Ascending aorta (tissue), 2 donors: Measurements from ENCODE around the gene ZNF383. TPM values are rescaled to one million over a fixed set of nuclear protein-coding genes. Genes with fewer than 3 reads are reported as not detected.

ENCODE experiments used
- DNase-seq, 2 donors: peaks; one replicate each; pipeline ENCODE4 v3.0.0-alpha.2; 2019; ENCODE audit warnings: low spot score in 2 of 2
- H3K27ac ChIP-seq, 2 donors: fragments of 200-600 bp; sonication (generic); one replicate each; pipeline ENCODE4 v1.5.1; 2016 to 2017; ENCODE audit warnings: mild to moderate bottlenecking in 1 of 2
- H3K27me3 ChIP-seq: fragments of 200-600 bp; sonication (generic); one replicate; pipeline ENCODE4 v1.5.1; 2017
- H3K36me3 ChIP-seq, 2 donors: fragments of 200-600 bp; sonication (generic); one replicate each; pipeline ENCODE4 v1.5.1; 2016
- H3K4me1 ChIP-seq, 2 donors: fragments of 200-600 bp; sonication (generic); one replicate each; pipeline ENCODE4 v1.5.1; 2016 to 2017; ENCODE audit warnings: mild to moderate bottlenecking in 1 of 2
- H3K4me3 ChIP-seq, 2 donors: fragments of 200-600 bp; sonication (generic); one replicate each; pipeline ENCODE4 v1.5.1; 2016 to 2017; ENCODE audit warnings: mild to moderate bottlenecking in 1 of 2
- H3K9me3 ChIP-seq, 2 donors: fragments of 200-600 bp; sonication (generic); one replicate each; pipeline ENCODE4 v1.5.1; 2016
- intact Hi-C: fragments of 100-400 bp; cut with DNase I; formaldehyde crosslinking; loops from one replicate; pipeline ENCODE4 v1.15.1; 2023
- total RNA-seq: library from RNA; depleted of rRNA; stranded (reverse); fragments of >200 nt; gene quantifications from one replicate; pipeline ENCODE4 v1.1.0, GENCODE V29; 2016
- TF ChIP-seq, protein P1 (sequence below), 3 experiments: fragments of 200-600 bp in 2 of 3; fragments of 450-650 bp in 1 of 3; sonication (generic) in 2 of 3; IDR thresholded peaks; one replicate each; pipeline ENCODE4 v1.5.1; 2016 to 2019; ENCODE audit warnings: antibody characterized with exemption in 3 of 3, mild to moderate bottlenecking in 1 of 3, moderate library complexity in 1 of 3

The ZNF383 gene
- total RNA-seq, 1 donor from 2014 or later, result 6.9 TPM

DNA sequence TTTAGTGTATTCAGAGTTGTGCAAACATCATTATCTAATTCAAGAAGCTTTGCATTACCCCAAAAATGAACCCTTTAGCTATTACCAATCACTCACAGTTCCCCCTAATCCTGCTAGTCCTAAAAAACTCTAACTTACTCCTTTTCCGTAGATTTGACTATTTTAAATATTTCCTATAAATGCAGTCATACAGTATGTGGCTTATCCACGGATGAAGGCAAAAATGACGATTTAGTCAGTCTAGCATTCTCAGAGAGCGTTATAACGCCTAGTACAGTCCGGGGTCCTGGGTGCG is 587 bp upstream of the ZNF383 start:
- intact Hi-C loops, result loop anchor here (5.0 to 10.0 kb wide), 5 partner anchors 97 to 445 kb away; partner anchors contain the start of genes ZNF569, ZNF570, ZNF790 and ZNF850
- Histone ChIP-seq H3K36me3 (peaks cover 7 to 22% of the 10 kb centered on the region in 2 donors), H3K9me3 (peaks cover 0 to 14% of the 10 kb centered on the region in 2 donors), H3K27me3 (no peaks in the 10 kb centered on the region), H3K4me1 (peaks cover 0 to 4% of the 10 kb centered on the region in 2 donors), H3K27ac (peak overlapping the region; percentile 75 to 80), H3K4me3 (peak overlapping the region; percentile 60 to 73)
- DNase-seq, result no peak
- TF ChIP-seq, protein P1, sequence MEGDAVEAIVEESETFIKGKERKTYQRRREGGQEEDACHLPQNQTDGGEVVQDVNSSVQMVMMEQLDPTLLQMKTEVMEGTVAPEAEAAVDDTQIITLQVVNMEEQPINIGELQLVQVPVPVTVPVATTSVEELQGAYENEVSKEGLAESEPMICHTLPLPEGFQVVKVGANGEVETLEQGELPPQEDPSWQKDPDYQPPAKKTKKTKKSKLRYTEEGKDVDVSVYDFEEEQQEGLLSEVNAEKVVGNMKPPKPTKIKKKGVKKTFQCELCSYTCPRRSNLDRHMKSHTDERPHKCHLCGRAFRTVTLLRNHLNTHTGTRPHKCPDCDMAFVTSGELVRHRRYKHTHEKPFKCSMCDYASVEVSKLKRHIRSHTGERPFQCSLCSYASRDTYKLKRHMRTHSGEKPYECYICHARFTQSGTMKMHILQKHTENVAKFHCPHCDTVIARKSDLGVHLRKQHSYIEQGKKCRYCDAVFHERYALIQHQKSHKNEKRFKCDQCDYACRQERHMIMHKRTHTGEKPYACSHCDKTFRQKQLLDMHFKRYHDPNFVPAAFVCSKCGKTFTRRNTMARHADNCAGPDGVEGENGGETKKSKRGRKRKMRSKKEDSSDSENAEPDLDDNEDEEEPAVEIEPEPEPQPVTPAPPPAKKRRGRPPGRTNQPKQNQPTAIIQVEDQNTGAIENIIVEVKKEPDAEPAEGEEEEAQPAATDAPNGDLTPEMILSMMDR (IDR thresholded peaks at IDR 0.05), result no peak

DNA sequence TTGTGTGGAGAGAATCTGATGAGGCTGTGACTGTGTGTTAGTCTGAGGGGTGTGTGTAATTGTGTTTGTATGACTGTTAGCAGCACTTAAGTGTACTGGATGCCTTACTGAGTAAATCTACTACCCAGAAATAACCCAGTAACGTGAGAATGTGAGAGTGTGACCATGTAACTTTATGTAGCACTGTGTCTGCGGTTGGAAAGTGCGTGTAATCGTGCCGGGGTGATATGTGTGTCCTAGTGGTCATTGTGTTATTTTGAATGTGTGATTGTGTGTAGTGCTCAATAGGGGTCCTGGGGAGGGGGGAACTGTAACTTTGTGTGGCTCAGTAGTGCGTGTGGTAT is 550 bp downstream of the ZNF383 start:
- intact Hi-C loops, result loop anchor here (5.0 to 10.0 kb wide), 5 partner anchors 96 to 446 kb away; partner anchors contain the start of genes ZNF569, ZNF570, ZNF790 and ZNF850
- Histone ChIP-seq H3K36me3 (peaks cover 14 to 26% of the 10 kb centered on the region in 2 donors), H3K27ac (peak overlapping the region; percentile 75 to 80), H3K4me3 (peak overlapping the region; percentile 60 to 73), H3K4me1 (peaks cover 0 to 4% of the 10 kb centered on the region in 2 donors), H3K27me3 (no peaks in the 10 kb centered on the region), H3K9me3 (peaks cover 0 to 24% of the 10 kb centered on the region in 2 donors)
- DNase-seq, result no peak
- TF ChIP-seq, protein P1 (IDR thresholded peaks at IDR 0.05), result no peak

DNA sequence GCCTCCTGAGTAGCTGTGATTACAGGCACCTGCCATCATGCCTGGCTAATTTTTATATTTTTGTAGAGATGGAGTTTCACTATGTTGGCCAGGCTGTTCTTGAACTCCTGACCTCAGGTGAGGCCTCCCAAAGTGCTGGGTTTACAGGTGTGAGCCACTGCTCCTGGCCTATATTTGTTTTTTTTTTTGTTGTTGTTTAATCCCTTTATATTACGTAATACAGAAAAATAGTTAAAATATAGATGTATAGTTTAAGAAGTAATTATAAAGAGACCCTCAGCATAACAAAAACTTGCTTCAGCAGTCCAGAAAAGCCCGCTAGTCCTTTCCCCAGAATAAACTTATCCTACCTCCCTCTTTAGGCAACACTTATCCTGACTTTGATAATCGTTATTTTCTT is 2.4 kb downstream of the ZNF383 start:
- Histone ChIP-seq H3K9me3 (peaks cover 0 to 42% of the 10 kb centered on the region in 2 donors), H3K27ac (no peak overlapping the region), H3K27me3 (no peaks in the 10 kb centered on the region), H3K36me3 (peaks cover 27 to 37% of the 10 kb centered on the region in 2 donors), H3K4me1 (peaks cover 0 to 4% of the 10 kb centered on the region in 2 donors), H3K4me3 (no peak overlapping the region)
- TF ChIP-seq, protein P1 (IDR thresholded peaks at IDR 0.05), result no peak
- no peak for DNase-seq
- intact Hi-C loops, result no loop called here

DNA sequence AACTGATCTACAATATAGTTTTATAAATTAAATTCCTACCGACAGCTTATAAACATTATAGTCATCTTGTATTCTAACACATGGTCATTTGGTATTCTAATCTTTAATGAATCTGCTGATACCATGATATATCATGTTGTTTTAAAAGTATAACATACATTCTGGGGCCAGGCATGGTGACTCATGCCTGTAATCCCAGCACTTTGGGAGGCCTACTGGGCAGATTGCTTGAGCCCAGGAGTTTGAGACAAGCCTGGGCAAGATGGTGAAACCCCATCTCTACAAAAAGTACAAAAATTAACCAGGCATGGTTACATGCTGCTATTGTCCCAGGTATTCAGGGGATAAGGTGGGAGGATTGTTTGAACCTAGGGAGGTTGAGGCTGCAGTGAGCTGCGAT is 3.1 kb downstream of the ZNF383 start:
- DNase-seq, result no peak
- intact Hi-C loops, result no loop called here
- H3K4me3 ChIP-seq, result no peak overlapping the region
- peaks cover 0 to 47% of the 10 kb centered on the region in 2 donors for H3K9me3 ChIP-seq
- peaks cover 34 to 45% of the 10 kb centered on the region in 2 donors for H3K36me3 ChIP-seq
- H3K4me1 ChIP-seq, result peaks cover 0 to 4% of the 10 kb centered on the region in 2 donors
- H3K27ac ChIP-seq, result no peak overlapping the region
- no peaks in the 10 kb centered on the region for H3K27me3 ChIP-seq
- TF ChIP-seq, protein P1 (IDR thresholded peaks at IDR 0.05), result no peak

GRCh38 chr19:37226248-37226647 is 8.2 kb downstream of the ZNF383 start:
- intact Hi-C loops, result no loop called here
- peaks cover 77 to 78% of the 10 kb centered on the region in 2 donors for H3K36me3 ChIP-seq
- no peaks in the 10 kb centered on the region for H3K4me1 ChIP-seq
- TF ChIP-seq, protein P1 (IDR thresholded peaks at IDR 0.05), result no peak
- H3K4me3 ChIP-seq, result no peak overlapping the region
- no peak overlapping the region for H3K27ac ChIP-seq
- H3K27me3 ChIP-seq, result no peaks in the 10 kb centered on the region
- DNase-seq, result no peak
- peaks cover 15 to 84% of the 10 kb centered on the region in 2 donors for H3K9me3 ChIP-seq

DNA sequence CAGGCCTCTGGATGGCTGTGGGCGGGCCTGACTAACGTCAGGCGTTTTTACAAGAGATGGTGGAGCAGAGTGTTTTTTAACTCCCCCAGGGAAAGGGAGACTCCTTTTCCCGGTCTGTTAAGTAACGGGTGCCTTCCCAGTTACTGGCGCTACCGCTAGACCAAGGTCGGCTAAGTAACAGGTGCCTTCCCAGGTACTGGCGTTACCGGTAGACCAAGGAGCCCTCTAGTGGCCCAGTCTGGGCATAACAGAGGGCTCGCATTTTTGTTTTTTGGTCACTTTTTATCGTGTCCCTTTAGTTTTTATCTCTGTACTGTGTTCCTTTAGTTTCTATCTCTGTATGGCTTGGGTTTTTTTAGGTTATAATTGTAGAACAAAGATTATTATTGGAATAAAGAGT is 10.0 kb downstream of the ZNF383 start:
- Histone ChIP-seq H3K4me3 (no peak overlapping the region), H3K9me3 (peaks cover 22 to 88% of the 10 kb centered on the region in 2 donors), H3K27me3 (no peaks in the 10 kb centered on the region), H3K27ac (no peak overlapping the region), H3K4me1 (no peaks in the 10 kb centered on the region), H3K36me3 (peaks cover 88% of the 10 kb centered on the region in 2 donors)
- intact Hi-C loops, result no loop called here
- TF ChIP-seq, protein P1 (IDR thresholded peaks at IDR 0.05), result peak in 2 of 3 experiments; percentile 10 to 35
- DNase-seq, result no peak
